ENCODE data around the gene MYADM. TPM values are rescaled to one million over a fixed set of nuclear protein-coding genes. Genes with fewer than 3 reads are reported as not detected.

Gene MYADM
- total and polyA plus RNA-seq, 4 donors: 2.6 to 28.0 (median 6.6) TPM

GRCh38 chr19:53906211-53907192 is 38.8 kb downstream of the MYADM start:
- Histone ChIP-seq H3K27me3 (ENCODE audit: control insufficient read depth in 4 of 4, insufficient read depth in 4 of 4, low read length in 3 of 4) (peaks cover 6 to 21% (median 9%) of the 10 kb centered on the region in 4 donors), H3K27ac (ENCODE audit: low read depth in 1 of 2, low read length in 2 of 2) (no peak overlapping the region), H3K9me3 (ENCODE audit: control insufficient read depth in 4 of 4, low read length in 3 of 4) (no peaks in the 10 kb centered on the region), H3K9ac (ENCODE audit: low read depth in 1 of 2, low read length in 2 of 2) (no peak overlapping the region), H3K4me1 (ENCODE audit: control insufficient read depth in 4 of 4, insufficient read depth in 4 of 4, low read length in 3 of 4) (no peaks in the 10 kb centered on the region), H3K4me3 (ENCODE audit: low read depth in 1 of 3, low read length in 3 of 3) (no peak overlapping the region), H3K36me3 (ENCODE audit: control insufficient read depth in 4 of 4, insufficient read depth in 3 of 4, low read depth in 1 of 4, low read length in 3 of 4) (no peaks in the 10 kb centered on the region)
- TF ChIP-seq RXRA (IDR thresholded peaks at IDR 0.05) (no peak), CTCF (IDR thresholded peaks at IDR 0.05; ENCODE audit: low read depth, low read length, missing input control) (peak; percentile 68), MAX (IDR thresholded peaks at IDR 0.05) (no peak), TAF1 (conservative IDR thresholded peaks at IDR 0.05) (no peak), GABPA (IDR thresholded peaks at IDR 0.05 in 1 of 2, conservative IDR thresholded peaks at IDR 0.05 in 1 of 2) (no peak), NR2F2 (IDR thresholded peaks at IDR 0.05) (no peak), RAD21 (IDR thresholded peaks at IDR 0.05) (peak; percentile 32 to 70)
- peak; percentile 65 for DNase-seq (ENCODE audit: low spot score)
- WGBS: 15% methylated on average over 48 of the region's 48 CpGs

GRCh38 chr19:53907193-53907581 is 39.5 kb downstream of the MYADM start:
- H3K27me3 ChIP-seq (ENCODE audit: control insufficient read depth in 4 of 4, insufficient read depth in 4 of 4, low read length in 3 of 4): peaks cover 6 to 21% (median 9%) of the 10 kb centered on the region in 4 donors
- 34% methylated on average over 14 of the region's 14 CpGs for WGBS
- no peak overlapping the region for H3K4me3 ChIP-seq (ENCODE audit: low read depth in 1 of 3, low read length in 3 of 3)
- no peaks in the 10 kb centered on the region for H3K4me1 ChIP-seq (ENCODE audit: control insufficient read depth in 4 of 4, insufficient read depth in 4 of 4, low read length in 3 of 4)
- H3K36me3 ChIP-seq (ENCODE audit: control insufficient read depth in 4 of 4, insufficient read depth in 3 of 4, low read depth in 1 of 4, low read length in 3 of 4): no peaks in the 10 kb centered on the region
- TF ChIP-seq EGR1 (IDR thresholded peaks at IDR 0.05; ENCODE audit: low read depth in 2 of 2): no peak
- no peak for TF ChIP-seq FOXA1 (IDR thresholded peaks at IDR 0.05)
- TF ChIP-seq FOXA2 (IDR thresholded peaks at IDR 0.05): no peak
- no peak for TF ChIP-seq SP1 (IDR thresholded peaks at IDR 0.05)
- TF ChIP-seq HNF4G (IDR thresholded peaks at IDR 0.05): no peak
- no peak for TF ChIP-seq ZBTB33 (IDR thresholded peaks at IDR 0.05)
- no peaks in the 10 kb centered on the region for H3K9me3 ChIP-seq (ENCODE audit: control insufficient read depth in 4 of 4, low read length in 3 of 4)
- H3K27ac ChIP-seq (ENCODE audit: low read depth in 1 of 2, low read length in 2 of 2): no peak overlapping the region
- no peak overlapping the region for H3K9ac ChIP-seq (ENCODE audit: low read depth in 1 of 2, low read length in 2 of 2)
- DNase-seq (ENCODE audit: low spot score): no peak

GRCh38 chr19:53907690-53908089 is 40.0 kb downstream of the MYADM start:
- Histone ChIP-seq H3K27ac (ENCODE audit: low read depth in 1 of 2, low read length in 2 of 2) (no peak overlapping the region), H3K9ac (ENCODE audit: low read depth in 1 of 2, low read length in 2 of 2) (no peak overlapping the region), H3K4me3 (ENCODE audit: low read depth in 1 of 3, low read length in 3 of 3) (no peak overlapping the region), H3K27me3 (ENCODE audit: control insufficient read depth in 4 of 4, insufficient read depth in 4 of 4, low read length in 3 of 4) (peaks cover 6 to 21% (median 9%) of the 10 kb centered on the region in 4 donors), H3K9me3 (ENCODE audit: control insufficient read depth in 4 of 4, low read length in 3 of 4) (no peaks in the 10 kb centered on the region), H3K4me1 (ENCODE audit: control insufficient read depth in 4 of 4, insufficient read depth in 4 of 4, low read length in 3 of 4) (no peaks in the 10 kb centered on the region), H3K36me3 (ENCODE audit: control insufficient read depth in 4 of 4, insufficient read depth in 3 of 4, low read depth in 1 of 4, low read length in 3 of 4) (no peaks in the 10 kb centered on the region)
- DNase-seq (ENCODE audit: low spot score): no peak
- WGBS: 19% methylated on average over 17 of the region's 17 CpGs
- TF ChIP-seq HNF4A (conservative IDR thresholded peaks at IDR 0.05) (no peak), EGR1 (IDR thresholded peaks at IDR 0.05; ENCODE audit: low read depth in 2 of 2) (no peak), ZBTB33 (IDR thresholded peaks at IDR 0.05) (no peak), HNF4G (IDR thresholded peaks at IDR 0.05) (no peak), YY1 (IDR thresholded peaks at IDR 0.05) (no peak), REST (IDR thresholded peaks at IDR 0.05) (no peak), GABPA (IDR thresholded peaks at IDR 0.05 in 1 of 2, conservative IDR thresholded peaks at IDR 0.05 in 1 of 2) (no peak), FOXA1 (IDR thresholded peaks at IDR 0.05) (no peak), FOXA2 (IDR thresholded peaks at IDR 0.05) (no peak), TAF1 (conservative IDR thresholded peaks at IDR 0.05) (no peak), NR2F2 (IDR thresholded peaks at IDR 0.05) (no peak), RAD21 (IDR thresholded peaks at IDR 0.05) (no peak)
